GM12878 (cell line): ENCODE measurements around the gene TMCC3. TPM values are rescaled to one million over a fixed set of nuclear protein-coding genes. Genes with fewer than 3 reads are reported as not detected.

Experiments used
- CBX5 ChIP-seq: sonication (generic); IDR thresholded peaks from 2 replicates; pipeline ENCODE4 v1.6.1; 2016; ENCODE audit warnings: low read depth, moderate library complexity, mild to moderate bottlenecking, inconsistent platforms
- CHD4 ChIP-seq: fragments of 200-600 bp; sonication (generic); IDR thresholded peaks from 2 replicates; pipeline ENCODE4 v1.6.1; 2016; ENCODE audit warnings: mild to moderate bottlenecking
- FOXM1 ChIP-seq: IDR thresholded peaks from 2 replicates; pipeline ENCODE4 v1.6.1; 2012; ENCODE audit warnings: low read depth, mild to moderate bottlenecking, inconsistent platforms, low read length, moderate library complexity
- GABPA ChIP-seq: IDR thresholded peaks from 2 replicates; pipeline ENCODE4 v1.6.1; 2014; ENCODE audit warnings: antibody characterized with exemption, low read depth, mild to moderate bottlenecking, inconsistent platforms
- IRF5 ChIP-seq: fragments of 450-650 bp; IDR thresholded peaks from 2 replicates; pipeline ENCODE4 v1.6.1; 2017; ENCODE audit warnings: borderline replicate concordance
- JUNB ChIP-seq: IDR thresholded peaks from 2 replicates; pipeline ENCODE4 v1.6.1; 2016; ENCODE audit warnings: antibody characterized with exemption, mild to moderate bottlenecking
- MTA2 ChIP-seq: fragments of 450-650 bp; IDR thresholded peaks from 2 replicates; pipeline ENCODE4 v1.6.1; 2016; ENCODE audit warnings: low read depth, mild to moderate bottlenecking, moderate library complexity
- PAX5 ChIP-seq: IDR thresholded peaks from 2 replicates; pipeline ENCODE4 v1.6.1; 2011; ENCODE audit warnings: low read depth, low read length, borderline replicate concordance
- RAD21 ChIP-seq: IDR thresholded peaks from 2 replicates; pipeline ENCODE4 v1.6.1; 2011; ENCODE audit warnings: mild to moderate bottlenecking, low read depth, low read length, moderate library complexity; ENCODE audit not compliant: insufficient read depth
- RUNX3 ChIP-seq: IDR thresholded peaks from 2 replicates; pipeline ENCODE4 v1.6.1; 2012; ENCODE audit warnings: low read length, inconsistent platforms
- SIX5 ChIP-seq: IDR thresholded peaks from 2 replicates; pipeline ENCODE4 v1.6.1; 2011; ENCODE audit warnings: mild to moderate bottlenecking, low read depth, low read length, moderate library complexity; ENCODE audit not compliant: severe bottlenecking
- SPI1 ChIP-seq: IDR thresholded peaks from 2 replicates; pipeline ENCODE4 v1.6.1; 2011; ENCODE audit warnings: low read depth, mild to moderate bottlenecking, low read length, moderate library complexity, borderline replicate concordance; ENCODE audit not compliant: insufficient read depth
- SREBF1 ChIP-seq: IDR thresholded peaks from 2 replicates; pipeline ENCODE4 v1.6.1; 2012; ENCODE audit warnings: mild to moderate bottlenecking, low read length
- SREBF2 ChIP-seq: IDR thresholded peaks from 2 replicates; pipeline ENCODE4 v1.6.1; 2012; ENCODE audit warnings: mild to moderate bottlenecking, low read length
- ZNF217 ChIP-seq: fragments of 450-650 bp; IDR thresholded peaks from 2 replicates; pipeline ENCODE4 v1.6.1; 2017; ENCODE audit warnings: antibody characterized with exemption, mild to moderate bottlenecking
- ZNF622 ChIP-seq: fragments of 450-650 bp; IDR thresholded peaks from 2 replicates; pipeline ENCODE4 v1.6.1; 2017; ENCODE audit warnings: mild to moderate bottlenecking, inconsistent platforms
- ZZZ3 ChIP-seq: IDR thresholded peaks from 2 replicates; pipeline ENCODE4 v1.6.1; 2011; ENCODE audit warnings: low read depth; ENCODE audit not compliant: control insufficient read depth, insufficient read length
- polyA plus RNA-seq, 11 experiments: library from polyadenylated mRNA; depleted of rRNA in 4 of 11; unstranded in 6 of 11; stranded (reverse) in 5 of 11; fragments of >200 nt; fragmentation: Nextera tagmentation in 4 of 11; fragmentation: Illumina TruSeq in 1 of 11; extraction: Ambion mirVana in 4 of 11; extraction: Trizol in 1 of 11; gene quantifications; 1 replicate in 1 of 11; 2 replicates in 10 of 11; pipeline versions ENCODE4 v1.2.1 to v1.2.3, GENCODE V29; 2011 to 2016; ENCODE audit warnings: inconsistent platforms in 2 of 11, missing spikeins in 2 of 11, low read depth in 1 of 11
- total RNA-seq, 4 experiments: library from RNA; depleted of rRNA in 3 of 4; stranded (reverse); fragments of >200 nt in 3 of 4; fragmentation: Illumina TruSeq in 1 of 4; extraction: Trizol in 1 of 4; gene quantifications; 2 replicates each; pipeline versions ENCODE4 v1.2.1 to v1.2.3, GENCODE V29; 2013 to 2021
- TF ChIP-seq, protein P1 (sequence below): IDR thresholded peaks from 2 replicates; pipeline ENCODE4 v1.6.1; 2012; ENCODE audit warnings: low read depth, low read length, improper control_type of control experiment
- TF ChIP-seq, protein P2 (sequence below): fragments of 450-650 bp; IDR thresholded peaks from 2 replicates; pipeline ENCODE4 v1.6.1; 2017; ENCODE audit warnings: mild to moderate bottlenecking, moderate library complexity
- TF ChIP-seq, protein P3 (sequence below): IDR thresholded peaks from 2 replicates; pipeline ENCODE4 v1.6.1; 2012; ENCODE audit warnings: improper control_type of control experiment, low read depth, low read length; ENCODE audit not compliant: insufficient replicate concordance

The TMCC3 gene
- total and polyA plus RNA-seq, 10 of the 15 experiments (the other 5 are each of a cell fraction or from before 2014, with no cell fraction given), result 5.8 to 29.8 (median 12.6) TPM

DNA sequence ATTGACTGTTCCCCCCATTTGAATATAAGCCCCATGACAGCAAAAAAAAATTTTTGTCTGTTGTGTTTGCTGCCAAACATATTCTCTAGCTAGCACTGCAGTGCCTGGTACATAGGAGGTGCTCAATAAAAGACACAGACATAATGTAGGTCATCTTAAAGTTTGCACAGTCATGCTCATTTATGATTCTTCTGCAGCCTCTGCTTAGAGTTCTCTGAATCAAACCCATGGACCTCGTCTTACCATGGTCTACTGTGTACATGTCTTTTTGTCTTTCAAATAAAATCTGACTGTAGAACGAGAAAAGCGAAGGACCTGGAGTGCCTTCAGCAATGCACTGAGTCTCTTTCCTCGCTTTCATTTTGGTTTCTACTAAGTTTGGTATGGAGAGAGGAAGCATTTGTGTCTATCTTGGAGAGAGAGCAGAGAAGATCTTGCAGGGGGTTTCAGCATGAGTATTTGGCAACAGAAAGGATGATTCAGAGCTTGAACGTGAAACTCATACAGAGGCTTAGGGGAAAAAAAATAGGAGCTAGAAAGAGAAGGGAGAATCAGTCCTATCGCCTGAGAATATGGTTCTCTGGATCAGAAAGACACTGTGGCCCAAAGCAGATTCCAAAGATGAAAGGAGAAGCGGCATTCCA lies 38.8 kb upstream of the TMCC3 start (continued):
- TF ChIP-seq MTA2 (no peak), GABPA (no peak), SPI1 (no peak), ZNF622 (no peak), RUNX3 (peak; percentile 39), SREBF1 (no peak), JUNB (peak; percentile 76), FOXM1 (peak; percentile 60), PAX5 (no peak), IRF5 (no peak), ZNF217 (no peak), ZZZ3 (no peak), RAD21 (no peak), SIX5 (no peak), SREBF2 (no peak), CHD4 (no peak), CBX5 (0 out of 2 replicates have a peak, but pooled peaks have one; percentile 56)
- TF ChIP-seq, protein P1, sequence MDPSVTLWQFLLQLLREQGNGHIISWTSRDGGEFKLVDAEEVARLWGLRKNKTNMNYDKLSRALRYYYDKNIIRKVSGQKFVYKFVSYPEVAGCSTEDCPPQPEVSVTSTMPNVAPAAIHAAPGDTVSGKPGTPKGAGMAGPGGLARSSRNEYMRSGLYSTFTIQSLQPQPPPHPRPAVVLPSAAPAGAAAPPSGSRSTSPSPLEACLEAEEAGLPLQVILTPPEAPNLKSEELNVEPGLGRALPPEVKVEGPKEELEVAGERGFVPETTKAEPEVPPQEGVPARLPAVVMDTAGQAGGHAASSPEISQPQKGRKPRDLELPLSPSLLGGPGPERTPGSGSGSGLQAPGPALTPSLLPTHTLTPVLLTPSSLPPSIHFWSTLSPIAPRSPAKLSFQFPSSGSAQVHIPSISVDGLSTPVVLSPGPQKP, result no peak
- TF ChIP-seq, protein P2, sequence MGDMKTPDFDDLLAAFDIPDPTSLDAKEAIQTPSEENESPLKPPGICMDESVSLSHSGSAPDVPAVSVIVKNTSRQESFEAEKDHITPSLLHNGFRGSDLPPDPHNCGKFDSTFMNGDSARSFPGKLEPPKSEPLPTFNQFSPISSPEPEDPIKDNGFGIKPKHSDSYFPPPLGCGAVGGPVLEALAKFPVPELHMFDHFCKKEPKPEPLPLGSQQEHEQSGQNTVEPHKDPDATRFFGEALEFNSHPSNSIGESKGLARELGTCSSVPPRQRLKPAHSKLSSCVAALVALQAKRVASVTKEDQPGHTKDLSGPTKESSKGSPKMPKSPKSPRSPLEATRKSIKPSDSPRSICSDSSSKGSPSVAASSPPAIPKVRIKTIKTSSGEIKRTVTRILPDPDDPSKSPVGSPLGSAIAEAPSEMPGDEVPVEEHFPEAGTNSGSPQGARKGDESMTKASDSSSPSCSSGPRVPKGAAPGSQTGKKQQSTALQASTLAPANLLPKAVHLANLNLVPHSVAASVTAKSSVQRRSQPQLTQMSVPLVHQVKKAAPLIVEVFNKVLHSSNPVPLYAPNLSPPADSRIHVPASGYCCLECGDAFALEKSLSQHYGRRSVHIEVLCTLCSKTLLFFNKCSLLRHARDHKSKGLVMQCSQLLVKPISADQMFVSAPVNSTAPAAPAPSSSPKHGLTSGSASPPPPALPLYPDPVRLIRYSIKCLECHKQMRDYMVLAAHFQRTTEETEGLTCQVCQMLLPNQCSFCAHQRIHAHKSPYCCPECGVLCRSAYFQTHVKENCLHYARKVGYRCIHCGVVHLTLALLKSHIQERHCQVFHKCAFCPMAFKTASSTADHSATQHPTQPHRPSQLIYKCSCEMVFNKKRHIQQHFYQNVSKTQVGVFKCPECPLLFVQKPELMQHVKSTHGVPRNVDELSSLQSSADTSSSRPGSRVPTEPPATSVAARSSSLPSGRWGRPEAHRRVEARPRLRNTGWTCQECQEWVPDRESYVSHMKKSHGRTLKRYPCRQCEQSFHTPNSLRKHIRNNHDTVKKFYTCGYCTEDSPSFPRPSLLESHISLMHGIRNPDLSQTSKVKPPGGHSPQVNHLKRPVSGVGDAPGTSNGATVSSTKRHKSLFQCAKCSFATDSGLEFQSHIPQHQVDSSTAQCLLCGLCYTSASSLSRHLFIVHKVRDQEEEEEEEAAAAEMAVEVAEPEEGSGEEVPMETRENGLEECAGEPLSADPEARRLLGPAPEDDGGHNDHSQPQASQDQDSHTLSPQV, result no peak
- TF ChIP-seq, protein P3, sequence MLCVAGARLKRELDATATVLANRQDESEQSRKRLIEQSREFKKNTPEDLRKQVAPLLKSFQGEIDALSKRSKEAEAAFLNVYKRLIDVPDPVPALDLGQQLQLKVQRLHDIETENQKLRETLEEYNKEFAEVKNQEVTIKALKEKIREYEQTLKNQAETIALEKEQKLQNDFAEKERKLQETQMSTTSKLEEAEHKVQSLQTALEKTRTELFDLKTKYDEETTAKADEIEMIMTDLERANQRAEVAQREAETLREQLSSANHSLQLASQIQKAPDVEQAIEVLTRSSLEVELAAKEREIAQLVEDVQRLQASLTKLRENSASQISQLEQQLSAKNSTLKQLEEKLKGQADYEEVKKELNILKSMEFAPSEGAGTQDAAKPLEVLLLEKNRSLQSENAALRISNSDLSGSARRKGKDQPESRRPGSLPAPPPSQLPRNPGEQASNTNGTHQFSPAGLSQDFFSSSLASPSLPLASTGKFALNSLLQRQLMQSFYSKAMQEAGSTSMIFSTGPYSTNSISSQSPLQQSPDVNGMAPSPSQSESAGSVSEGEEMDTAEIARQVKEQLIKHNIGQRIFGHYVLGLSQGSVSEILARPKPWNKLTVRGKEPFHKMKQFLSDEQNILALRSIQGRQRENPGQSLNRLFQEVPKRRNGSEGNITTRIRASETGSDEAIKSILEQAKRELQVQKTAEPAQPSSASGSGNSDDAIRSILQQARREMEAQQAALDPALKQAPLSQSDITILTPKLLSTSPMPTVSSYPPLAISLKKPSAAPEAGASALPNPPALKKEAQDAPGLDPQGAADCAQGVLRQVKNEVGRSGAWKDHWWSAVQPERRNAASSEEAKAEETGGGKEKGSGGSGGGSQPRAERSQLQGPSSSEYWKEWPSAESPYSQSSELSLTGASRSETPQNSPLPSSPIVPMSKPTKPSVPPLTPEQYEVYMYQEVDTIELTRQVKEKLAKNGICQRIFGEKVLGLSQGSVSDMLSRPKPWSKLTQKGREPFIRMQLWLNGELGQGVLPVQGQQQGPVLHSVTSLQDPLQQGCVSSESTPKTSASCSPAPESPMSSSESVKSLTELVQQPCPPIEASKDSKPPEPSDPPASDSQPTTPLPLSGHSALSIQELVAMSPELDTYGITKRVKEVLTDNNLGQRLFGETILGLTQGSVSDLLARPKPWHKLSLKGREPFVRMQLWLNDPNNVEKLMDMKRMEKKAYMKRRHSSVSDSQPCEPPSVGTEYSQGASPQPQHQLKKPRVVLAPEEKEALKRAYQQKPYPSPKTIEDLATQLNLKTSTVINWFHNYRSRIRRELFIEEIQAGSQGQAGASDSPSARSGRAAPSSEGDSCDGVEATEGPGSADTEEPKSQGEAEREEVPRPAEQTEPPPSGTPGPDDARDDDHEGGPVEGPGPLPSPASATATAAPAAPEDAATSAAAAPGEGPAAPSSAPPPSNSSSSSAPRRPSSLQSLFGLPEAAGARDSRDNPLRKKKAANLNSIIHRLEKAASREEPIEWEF, result no peak
